ENCODE results near the gene NXPH1.

- TF ChIP-seq SUZ12 (IDR thresholded peaks at IDR 0.05) (no peak), BHLHE40 (IDR thresholded peaks at IDR 0.05; ENCODE audit: borderline replicate concordance) (no peak), SP1 (IDR thresholded peaks at IDR 0.05) (no peak)
Measured at GRCh38 chr7:8440670-8441069, 7.3 kb downstream of the NXPH1 start.
